ENCODE measurements around the gene TNK1. TPM values are rescaled to one million over a fixed set of nuclear protein-coding genes. Genes with fewer than 3 reads are reported as not detected.

Gene TNK1
- total and polyA plus RNA-seq, 10 donors, result 4.2 to 16.2 (median 6.6) TPM

- no peaks in the 10 kb centered on the region for H3K36me3 ChIP-seq
- TF ChIP-seq CTCF (IDR thresholded peaks at IDR 0.05 in 8 of 11, conservative IDR thresholded peaks at IDR 0.05 in 3 of 11), result peak in 2 of 11 experiments; percentile 6 to 37
- TF ChIP-seq POLR2A (IDR thresholded peaks at IDR 0.05), result no peak
- no peak for DNase-seq
- WGBS, 5 donors, result 28 to 46% (median 39%) methylated on average over 21 to 31 of the region's 31 CpGs
- no peaks in the 10 kb centered on the region for H3K9me3 ChIP-seq
- intact Hi-C loops (cut with DNase I; ENCODE audit: low total_unique reads), result loop anchor here (5.0 kb wide), 2 partner anchors 80 to 125 kb away; partner anchors contain the start of genes SENP3 and TMEM95
- H3K4me1 ChIP-seq, result peaks cover 31 to 68% (median 58%) of the 10 kb centered on the region in 6 donors
- peaks cover 0 to 49% (median 28%) of the 10 kb centered on the region in 7 donors for H3K27me3 ChIP-seq (replicated peaks in 1 of 7)
- peak overlapping the region; percentile 10 to 84 (median 70) for H3K4me3 ChIP-seq
- peak overlapping the region in 7 of 8 donors; percentile 84 to 93 (median 88) for H3K27ac ChIP-seq
These were observed 56.5 kb downstream of the TNK1 start for GRCh38 chr17:7437369-7437863.

- H3K4me1 ChIP-seq, result peaks cover 31 to 68% (median 58%) of the 10 kb centered on the region in 6 donors
- peak overlapping the region in 7 of 8 donors; percentile 28 to 84 (median 71) for H3K4me3 ChIP-seq
- peaks cover 0 to 49% (median 28%) of the 10 kb centered on the region in 7 donors for H3K27me3 ChIP-seq (replicated peaks in 1 of 7)
- DNase-seq, result peak; percentile 96
- TF ChIP-seq CTCF (IDR thresholded peaks at IDR 0.05 in 8 of 11, conservative IDR thresholded peaks at IDR 0.05 in 3 of 11), result no peak
- no peak for TF ChIP-seq POLR2A (IDR thresholded peaks at IDR 0.05)
- TF ChIP-seq POLR2AphosphoS5 (IDR thresholded peaks at IDR 0.05), result peak; percentile 41 to 82 (median 74)
- H3K36me3 ChIP-seq, result no peaks in the 10 kb centered on the region
- 10 to 16% (median 10%) methylated on average over 43 to 48 of the region's 48 CpGs for WGBS, 5 donors
- H3K9me3 ChIP-seq, result no peaks in the 10 kb centered on the region
- peak overlapping the region in 6 of 8 donors; percentile 54 to 93 (median 87) for H3K27ac ChIP-seq
- intact Hi-C loops (cut with DNase I; ENCODE audit: low total_unique reads), result loop anchor here (5.0 kb wide), 2 partner anchors 81 to 124 kb away; partner anchors contain the start of genes SENP3 and TMEM95
These were observed 57.2 kb downstream of the TNK1 start for GRCh38 chr17:7437950-7438614.

GRCh38 chr17:7438656-7439460 lies 58.0 kb downstream of the TNK1 start:
- Histone ChIP-seq H3K27ac (peak overlapping the region in 2 of 8 donors; percentile 86 to 88), H3K27me3 (replicated peaks in 1 of 7) (peaks cover 0 to 55% (median 28%) of the 10 kb centered on the region in 7 donors), H3K4me1 (peaks cover 31 to 68% (median 58%) of the 10 kb centered on the region in 6 donors), H3K9me3 (no peaks in the 10 kb centered on the region), H3K36me3 (no peaks in the 10 kb centered on the region), H3K4me3 (peak overlapping the region in 7 of 8 donors; percentile 28 to 84 (median 71))
- intact Hi-C loops (cut with DNase I; ENCODE audit: low total_unique reads), result loop anchor here (5.0 kb wide), 2 partner anchors 82 to 123 kb away; partner anchors contain the start of genes SENP3 and TMEM95
- WGBS, 5 donors, result 44 to 48% (median 46%) methylated on average over 11 of the region's 11 CpGs
- TF ChIP-seq POLR2AphosphoS5 (IDR thresholded peaks at IDR 0.05) (no peak), POLR2A (IDR thresholded peaks at IDR 0.05) (no peak), CTCF (IDR thresholded peaks at IDR 0.05 in 8 of 11, conservative IDR thresholded peaks at IDR 0.05 in 3 of 11) (no peak)
- no peak for DNase-seq

Other genes starting within 250 kb of the TNK1 start
Only the 30 nearest of the 38 such genes appear.
- gene DLG4, start 161.3 kb upstream of the TNK1 start, total RNA-seq, result 10 to 100 TPM; 17.0 to 38.5 (median 30.5) TPM
- gene DLG4, start 161.3 kb upstream of the TNK1 start, polyA plus RNA-seq, result 10 to 100 TPM in 1 of 3 donors, 1 to 10 TPM in 2; 3.0 to 21.5 (median 4.3) TPM
- gene ACADVL, start 161.2 kb upstream of the TNK1 start, total RNA-seq, result 100 to 1,000 TPM; 402 to 903 (median 548) TPM
- gene ACADVL, start 161.2 kb upstream of the TNK1 start, polyA plus RNA-seq, result 100 to 1,000 TPM; 320 to 963 (median 710) TPM
- gene DVL2, start 146.6 kb upstream of the TNK1 start, total RNA-seq, result 10 to 100 TPM; 36.9 to 48.0 (median 39.2) TPM
- gene DVL2, start 146.6 kb upstream of the TNK1 start, polyA plus RNA-seq, result 10 to 100 TPM in 2 of 3 donors, 1 to 10 TPM in 1; 9.8 to 29.2 (median 11.7) TPM
- gene PHF23, start 141.6 kb upstream of the TNK1 start, total RNA-seq, result 10 to 100 TPM; 33.1 to 47.6 (median 38.8) TPM
- 10 to 100 TPM; 27.4 to 50.4 (median 33.2) TPM for gene PHF23, start 141.6 kb upstream of the TNK1 start, polyA plus RNA-seq
- 100 to 1,000 TPM; 222 to 519 (median 438) TPM for gene GABARAP, start 138.6 kb upstream of the TNK1 start, total RNA-seq
- 100 to 1,000 TPM; 755 to 855 (median 822) TPM for gene GABARAP, start 138.6 kb upstream of the TNK1 start, polyA plus RNA-seq
- gene CTDNEP1, start 129.4 kb upstream of the TNK1 start, total RNA-seq, result 100 to 1,000 TPM in 4 of 7 donors, 10 to 100 TPM in 3; 83.1 to 133 (median 119) TPM
- 100 to 1,000 TPM in 1 of 3 donors, 10 to 100 TPM in 2; 69.3 to 104 (median 86.1) TPM for gene CTDNEP1, start 129.4 kb upstream of the TNK1 start, polyA plus RNA-seq
- gene ELP5, start 128.9 kb upstream of the TNK1 start, total RNA-seq, result 10 to 100 TPM; 22.1 to 40.3 (median 36.3) TPM
- gene ELP5, start 128.9 kb upstream of the TNK1 start, polyA plus RNA-seq, result 10 to 100 TPM; 36.2 to 40.2 (median 37.2) TPM
- 1 to 10 TPM in 6 of 7 donors, under 1 TPM in 1; 0.74 to 6.6 (median 2.4) TPM for gene CLDN7, start 118.6 kb upstream of the TNK1 start, total RNA-seq
- gene CLDN7, start 118.6 kb upstream of the TNK1 start, polyA plus RNA-seq, result 1 to 10 TPM; 2.9 to 6.0 (median 4.3) TPM
- 1 to 10 TPM in 1 of 7 donors, under 1 TPM in 6; 0.39 to 1.6 (median 0.51) TPM for gene SLC2A4, start 99.4 kb upstream of the TNK1 start, total RNA-seq
- under 1 TPM; 0.07 to 0.56 (median 0.29) TPM for gene SLC2A4, start 99.4 kb upstream of the TNK1 start, polyA plus RNA-seq
- under 1 TPM in 3 of 7 donors, not detected in 4; 0.11 to 0.40 (median 0.19) TPM for gene YBX2, start 86.5 kb upstream of the TNK1 start, total RNA-seq
- gene YBX2, start 86.5 kb upstream of the TNK1 start, polyA plus RNA-seq, result under 1 TPM; 0.09 to 0.22 (median 0.12) TPM
- 100 to 1,000 TPM; 117 to 326 (median 244) TPM for gene EIF5A, start 73.5 kb upstream of the TNK1 start, total RNA-seq
- gene EIF5A, start 73.5 kb upstream of the TNK1 start, polyA plus RNA-seq, result 100 to 1,000 TPM; 310 to 426 (median 376) TPM
- gene GPS2, start 65.7 kb upstream of the TNK1 start, total RNA-seq, result 100 to 1,000 TPM in 2 of 7 donors, 10 to 100 TPM in 5; 54.1 to 123 (median 65.4) TPM
- gene GPS2, start 65.7 kb upstream of the TNK1 start, polyA plus RNA-seq, result 10 to 100 TPM; 56.6 to 73.2 (median 70.9) TPM
- gene NEURL4, start 51.8 kb upstream of the TNK1 start, total RNA-seq, result 10 to 100 TPM; 16.5 to 53.9 (median 44.3) TPM
- 10 to 100 TPM; 17.6 to 48.6 (median 36.3) TPM for gene NEURL4, start 51.8 kb upstream of the TNK1 start, polyA plus RNA-seq
- 100 to 1,000 TPM; 118 to 312 (median 208) TPM for gene ACAP1, start 44.6 kb upstream of the TNK1 start, total RNA-seq
- gene ACAP1, start 44.6 kb upstream of the TNK1 start, polyA plus RNA-seq, result 100 to 1,000 TPM; 126 to 266 (median 245) TPM
- 10 to 100 TPM in 1 of 7 donors, 1 to 10 TPM in 6; 7.7 to 10.0 (median 9.1) TPM for gene KCTD11, start 28.9 kb upstream of the TNK1 start, total RNA-seq
- gene KCTD11, start 28.9 kb upstream of the TNK1 start, polyA plus RNA-seq, result 10 to 100 TPM in 1 of 3 donors, 1 to 10 TPM in 2; 5.4 to 12.0 (median 6.0) TPM
- not detected for gene TMEM95, start 25.9 kb upstream of the TNK1 start, total RNA-seq
- gene TMEM95, start 25.9 kb upstream of the TNK1 start, polyA plus RNA-seq, result not detected
- gene PLSCR3, start 13.4 kb downstream of the TNK1 start, total RNA-seq, result 10 to 100 TPM; 34.1 to 63.2 (median 51.1) TPM
- gene PLSCR3, start 13.4 kb downstream of the TNK1 start, polyA plus RNA-seq, result 10 to 100 TPM; 31.3 to 45.9 (median 33.3) TPM
- gene TMEM256, start 23.0 kb downstream of the TNK1 start, total RNA-seq, result 10 to 100 TPM; 39.1 to 82.5 (median 50.3) TPM
- gene TMEM256, start 23.0 kb downstream of the TNK1 start, polyA plus RNA-seq, result 100 to 1,000 TPM; 175 to 193 (median 179) TPM
- 10 to 100 TPM in 6 of 7 donors, 1 to 10 TPM in 1; 8.7 to 23.0 (median 13.0) TPM for gene NLGN2, start 26.8 kb downstream of the TNK1 start, total RNA-seq
- 1 to 10 TPM; 2.2 to 6.5 (median 4.3) TPM for gene NLGN2, start 26.8 kb downstream of the TNK1 start, polyA plus RNA-seq
- not detected for gene SPEM1, start 39.2 kb downstream of the TNK1 start, total RNA-seq
- gene SPEM1, start 39.2 kb downstream of the TNK1 start, polyA plus RNA-seq, result not detected
- not detected for gene SPEM2, start 44.5 kb downstream of the TNK1 start, total RNA-seq
- not detected for gene SPEM2, start 44.5 kb downstream of the TNK1 start, polyA plus RNA-seq
- not detected for gene SPEM3, start 47.8 kb downstream of the TNK1 start, total RNA-seq
- gene SPEM3, start 47.8 kb downstream of the TNK1 start, polyA plus RNA-seq, result not detected
- 10 to 100 TPM in 5 of 7 donors, 1 to 10 TPM in 2; 7.1 to 17.4 (median 10.9) TPM for gene TMEM102, start 54.3 kb downstream of the TNK1 start, total RNA-seq
- 1 to 10 TPM; 4.7 to 9.8 (median 7.8) TPM for gene TMEM102, start 54.3 kb downstream of the TNK1 start, polyA plus RNA-seq
- gene FGF11, start 58.4 kb downstream of the TNK1 start, total RNA-seq, result 1 to 10 TPM; 1.0 to 5.5 (median 3.2) TPM
- 1 to 10 TPM; 1.5 to 3.5 (median 2.0) TPM for gene FGF11, start 58.4 kb downstream of the TNK1 start, polyA plus RNA-seq
- 10 to 100 TPM in 5 of 7 donors, 1 to 10 TPM in 2; 7.3 to 12.9 (median 11.4) TPM for gene CHRNB1, start 64.0 kb downstream of the TNK1 start, total RNA-seq
- 10 to 100 TPM in 2 of 3 donors, 1 to 10 TPM in 1; 7.3 to 12.4 (median 11.1) TPM for gene CHRNB1, start 64.0 kb downstream of the TNK1 start, polyA plus RNA-seq
- 10 to 100 TPM; 38.7 to 68.8 (median 46.5) TPM for gene ZBTB4, start 98.5 kb downstream of the TNK1 start, total RNA-seq
- gene ZBTB4, start 98.5 kb downstream of the TNK1 start, polyA plus RNA-seq, result 10 to 100 TPM; 10.5 to 23.7 (median 12.3) TPM
- gene SLC35G6, start 100.4 kb downstream of the TNK1 start, total RNA-seq, result not detected
- gene SLC35G6, start 100.4 kb downstream of the TNK1 start, polyA plus RNA-seq, result under 1 TPM in 1 of 3 donors, not detected in 2; 0.13 TPM
- gene POLR2A, start 103.3 kb downstream of the TNK1 start, total RNA-seq, result 100 to 1,000 TPM; 108 to 196 (median 173) TPM
- 10 to 100 TPM in 1 of 3 donors, 1 to 10 TPM in 2; 8.2 to 26.0 (median 8.8) TPM for gene POLR2A, start 103.3 kb downstream of the TNK1 start, polyA plus RNA-seq
- 10 to 100 TPM; 37.4 to 64.6 (median 60.5) TPM for gene TNFSF12, start 168.0 kb downstream of the TNK1 start, total RNA-seq
- 10 to 100 TPM; 46.5 to 65.0 (median 49.3) TPM for gene TNFSF12, start 168.0 kb downstream of the TNK1 start, polyA plus RNA-seq
- gene TNFSF13, start 177.7 kb downstream of the TNK1 start, total RNA-seq, result 10 to 100 TPM; 14.5 to 54.0 (median 31.6) TPM
- 10 to 100 TPM; 19.9 to 23.4 (median 20.5) TPM for gene TNFSF13, start 177.7 kb downstream of the TNK1 start, polyA plus RNA-seq